ENCODE results near the gene PRDM8. TPM values are rescaled to one million over a fixed set of nuclear protein-coding genes. Genes with fewer than 3 reads are reported as not detected.

PRDM8 gene
- total RNA-seq, 2 experiments from 2014 or later = 3.7 to 4.2 TPM

- H3K9me3 Mint-ChIP-seq (ENCODE audit: insufficient read depth) = no peaks in the 10 kb centered on the region
- POLR2A ChIA-PET = no interaction called here
- H3K27ac Mint-ChIP-seq = no peak overlapping the region
- DNase-seq = no peak
- no peak for ATAC-seq
- H3K27me3 Mint-ChIP-seq (ENCODE audit: low read depth) = peaks cover 14% of the 10 kb centered on the region
- CTCF ChIA-PET = no interaction called here
- H3K36me3 Mint-ChIP-seq (ENCODE audit: low read depth) = no peaks in the 10 kb centered on the region
- H3K4me3 Mint-ChIP-seq = no peak overlapping the region
- H3K4me1 Mint-ChIP-seq (ENCODE audit: low read depth) = no peaks in the 10 kb centered on the region
These were observed 55.6 kb downstream of the PRDM8 start for GRCh38 chr4:80252953-80253352.

GRCh38 chr4:80253510-80253909 is 56.2 kb downstream of the PRDM8 start:
- Mint-ChIP-seq H3K36me3 (ENCODE audit: low read depth) (no peaks in the 10 kb centered on the region), H3K4me3 (no peak overlapping the region), H3K27me3 (ENCODE audit: low read depth) (peaks cover 14% of the 10 kb centered on the region), H3K4me1 (ENCODE audit: low read depth) (no peaks in the 10 kb centered on the region), H3K27ac (no peak overlapping the region), H3K9me3 (ENCODE audit: insufficient read depth) (no peaks in the 10 kb centered on the region)
- CTCF ChIA-PET = no interaction called here
- POLR2A ChIA-PET = no interaction called here
- DNase-seq (no peak), ATAC-seq (no peak)

Other genes with a start within 250 kb of the PRDM8 start
- 10 to 100 TPM; 15.0 to 18.0 TPM for gene ANTXR2, start 124.3 kb upstream of the PRDM8 start, total RNA-seq
- gene FGF5, start 69.2 kb downstream of the PRDM8 start, total RNA-seq = not detected
- gene CFAP299, start 138.2 kb downstream of the PRDM8 start, total RNA-seq = not detected